Endothelial cell (in vitro differentiated cells): ENCODE measurements around the gene ARL13A. TPM values are rescaled to one million over a fixed set of nuclear protein-coding genes. Genes with fewer than 3 reads are reported as not detected.
"Not testable (repeated sequence)": the region's sequence is repeated elsewhere in the genome, so short reads cannot be mapped to it uniquely, and the experiment has no call there.

ENCODE experiments used
- DNase-seq: peaks from one replicate; pipeline ENCODE4 v3.0.0; 2021; ENCODE audit warnings: low spot score
- H3K27ac Mint-ChIP-seq: one replicate; pipeline ENCODE4 v1.8.0; 2021; ENCODE audit warnings: mixed read lengths, inconsistent platforms; ENCODE audit not compliant: unreplicated experiment
- H3K27me3 Mint-ChIP-seq: one replicate; pipeline ENCODE4 v1.8.0; 2021; ENCODE audit warnings: mild to moderate bottlenecking, moderate library complexity, mixed read lengths, inconsistent platforms; ENCODE audit not compliant: unreplicated experiment
- H3K36me3 Mint-ChIP-seq: one replicate; pipeline ENCODE4 v1.8.0; 2021; ENCODE audit warnings: mild to moderate bottlenecking, low read depth, mixed read lengths, inconsistent platforms; ENCODE audit not compliant: unreplicated experiment
- H3K4me1 Mint-ChIP-seq: one replicate; pipeline ENCODE4 v1.8.0; 2021; ENCODE audit warnings: mild to moderate bottlenecking, mixed read lengths, inconsistent platforms; ENCODE audit not compliant: unreplicated experiment
- H3K4me3 Mint-ChIP-seq: one replicate; pipeline ENCODE4 v1.8.0; 2021; ENCODE audit warnings: mild to moderate bottlenecking, mixed read lengths, inconsistent platforms; ENCODE audit not compliant: unreplicated experiment
- H3K9me3 Mint-ChIP-seq: one replicate; pipeline ENCODE4 v1.8.0; 2021; ENCODE audit warnings: mixed read lengths, inconsistent platforms; ENCODE audit not compliant: unreplicated experiment
- CTCF ChIP-seq: fragments of 200-600 bp; sonication (generic); IDR thresholded peaks from one replicate; pipeline ENCODE4 v1.5.0; 2021; ENCODE audit warnings: antibody characterized with exemption; ENCODE audit not compliant: unreplicated experiment
- total RNA-seq: library from RNA; stranded (reverse); fragmentation: NEBNext Ultra II Directional; extraction: Animal tissue kit (Norgen Biotek cat#: 25700); gene quantifications from one replicate; pipeline ENCODE4 v1.2.1, GENCODE V29; 2021; ENCODE audit not compliant: unreplicated experiment

ARL13A gene
- total RNA-seq, 1 donor from 2014 or later: not detected

GRCh38 chrX:100973411-100973810, 3.9 kb downstream of the ARL13A start:
- no peak for TF ChIP-seq CTCF
- Mint-ChIP-seq H3K4me1 (no peaks in the 10 kb centered on the region), H3K4me3 (no peak overlapping the region), H3K27me3 (peaks cover 2% of the 10 kb centered on the region), H3K27ac (no peak overlapping the region), H3K36me3 (no peaks in the 10 kb centered on the region), H3K9me3 (peaks cover 4% of the 10 kb centered on the region)
- DNase-seq: no peak

- Mint-ChIP-seq H3K36me3 (no peaks in the 10 kb centered on the region), H3K9me3 (peaks cover 4% of the 10 kb centered on the region), H3K4me1 (no peaks in the 10 kb centered on the region), H3K4me3 (no peak overlapping the region), H3K27ac (no peak overlapping the region), H3K27me3 (peaks cover 2% of the 10 kb centered on the region)
- TF ChIP-seq CTCF: no peak
- DNase-seq: no peak
Observed at GRCh38 chrX:100975212-100975611, 5.7 kb downstream of the ARL13A start.

- H3K27ac Mint-ChIP-seq: no peak overlapping the region
- no peaks in the 10 kb centered on the region for H3K36me3 Mint-ChIP-seq
- H3K4me3 Mint-ChIP-seq: no peak overlapping the region
- H3K27me3 Mint-ChIP-seq: peaks cover 2% of the 10 kb centered on the region
- peaks cover 4% of the 10 kb centered on the region for H3K9me3 Mint-ChIP-seq
- TF ChIP-seq CTCF: no peak
- DNase-seq: no peak
- no peaks in the 10 kb centered on the region for H3K4me1 Mint-ChIP-seq
Observed at GRCh38 chrX:100976211-100976610, 6.7 kb downstream of the ARL13A start.

GRCh38 chrX:100979881-100980607, 10.5 kb downstream of the ARL13A start:
- H3K27ac Mint-ChIP-seq: no peak overlapping the region
- H3K36me3 Mint-ChIP-seq: no peaks in the 10 kb centered on the region
- no peak overlapping the region for H3K4me3 Mint-ChIP-seq
- H3K27me3 Mint-ChIP-seq: peaks cover 2% of the 10 kb centered on the region
- H3K4me1 Mint-ChIP-seq: no peaks in the 10 kb centered on the region
- no peaks in the 10 kb centered on the region for H3K9me3 Mint-ChIP-seq
- TF ChIP-seq CTCF: no peak
- DNase-seq: no peak

- H3K4me3 Mint-ChIP-seq: no peak overlapping the region
- no peak for DNase-seq
- H3K27ac Mint-ChIP-seq: no peak overlapping the region
- H3K4me1 Mint-ChIP-seq: no peaks in the 10 kb centered on the region
- H3K36me3 Mint-ChIP-seq: no peaks in the 10 kb centered on the region
- no peak for TF ChIP-seq CTCF
- H3K9me3 Mint-ChIP-seq: no peaks in the 10 kb centered on the region
- peaks cover 2% of the 10 kb centered on the region for H3K27me3 Mint-ChIP-seq
Observed at GRCh38 chrX:100980608-100981497, 11.3 kb downstream of the ARL13A start.

GRCh38 chrX:100981498-100981845, 12.0 kb downstream of the ARL13A start:
- H3K9me3 Mint-ChIP-seq: not testable (repeated sequence)

More at GRCh38 chrX:100981498-100981845, 12.0 kb downstream of the ARL13A start:
- H3K4me1 Mint-ChIP-seq, H3K27me3 Mint-ChIP-seq, DNase-seq, H3K36me3 Mint-ChIP-seq, H3K4me3 Mint-ChIP-seq, H3K27ac Mint-ChIP-seq: not testable (repeated sequence)
